ENCODE data around the gene PTPRM.

GRCh38 chr18:8375249-8375648 is 808.1 kb downstream of the PTPRM start:
- no peak for TF ChIP-seq CTCF (IDR thresholded peaks at IDR 0.05)
- TF ChIP-seq POLR2A (IDR thresholded peaks at IDR 0.05): no peak

Data from lower leg skin (tissue), 3 donors.